GM12878 (cell line): ENCODE data around the gene RASL12.

ENCODE experiments used
- CHD4 ChIP-seq: fragments of 200-600 bp; sonication (generic); IDR thresholded peaks from 2 replicates; pipeline ENCODE4 v1.6.1; 2016; ENCODE audit warnings: mild to moderate bottlenecking
- ELK1 ChIP-seq: IDR thresholded peaks from 2 replicates; pipeline ENCODE4 v1.6.1; 2012; ENCODE audit warnings: low read depth, low read length, improper control_type of control experiment
- SPI1 ChIP-seq: IDR thresholded peaks from 2 replicates; pipeline ENCODE4 v1.6.1; 2011; ENCODE audit warnings: low read depth, mild to moderate bottlenecking, low read length, moderate library complexity, borderline replicate concordance; ENCODE audit not compliant: insufficient read depth
- TARDBP ChIP-seq: IDR thresholded peaks from 2 replicates; pipeline ENCODE4 v1.6.1; 2016; ENCODE audit warnings: borderline replicate concordance
- ZNF274 ChIP-seq: IDR thresholded peaks from one replicate; pipeline ENCODE4 v1.8.0; 2011; ENCODE audit not compliant: insufficient read length, insufficient read depth
- TF ChIP-seq, protein P1 (sequence below): IDR thresholded peaks from 2 replicates; pipeline ENCODE4 v1.6.1; 2012; ENCODE audit warnings: mild to moderate bottlenecking, low read depth, low read length
- TF ChIP-seq, protein P2 (sequence below), 3 experiments: IDR thresholded peaks in 2 of 3; conservative IDR thresholded peaks in 1 of 3; 2 replicates each; pipeline ENCODE4 v1.5.1; 2011; ENCODE audit warnings: low read depth in 3 of 3, low read length in 3 of 3, mild to moderate bottlenecking in 3 of 3, control low read depth in 2 of 3, moderate library complexity in 2 of 3, inconsistent platforms in 1 of 3, mixed read lengths in 1 of 3; ENCODE audit not compliant: control insufficient read depth in 2 of 3, insufficient read depth in 1 of 3; ENCODE audit errors: extremely low read depth in 1 of 3

GRCh38 chr15:65021488-65021887 is 46.3 kb downstream of the RASL12 start:
- TF ChIP-seq, protein P1, sequence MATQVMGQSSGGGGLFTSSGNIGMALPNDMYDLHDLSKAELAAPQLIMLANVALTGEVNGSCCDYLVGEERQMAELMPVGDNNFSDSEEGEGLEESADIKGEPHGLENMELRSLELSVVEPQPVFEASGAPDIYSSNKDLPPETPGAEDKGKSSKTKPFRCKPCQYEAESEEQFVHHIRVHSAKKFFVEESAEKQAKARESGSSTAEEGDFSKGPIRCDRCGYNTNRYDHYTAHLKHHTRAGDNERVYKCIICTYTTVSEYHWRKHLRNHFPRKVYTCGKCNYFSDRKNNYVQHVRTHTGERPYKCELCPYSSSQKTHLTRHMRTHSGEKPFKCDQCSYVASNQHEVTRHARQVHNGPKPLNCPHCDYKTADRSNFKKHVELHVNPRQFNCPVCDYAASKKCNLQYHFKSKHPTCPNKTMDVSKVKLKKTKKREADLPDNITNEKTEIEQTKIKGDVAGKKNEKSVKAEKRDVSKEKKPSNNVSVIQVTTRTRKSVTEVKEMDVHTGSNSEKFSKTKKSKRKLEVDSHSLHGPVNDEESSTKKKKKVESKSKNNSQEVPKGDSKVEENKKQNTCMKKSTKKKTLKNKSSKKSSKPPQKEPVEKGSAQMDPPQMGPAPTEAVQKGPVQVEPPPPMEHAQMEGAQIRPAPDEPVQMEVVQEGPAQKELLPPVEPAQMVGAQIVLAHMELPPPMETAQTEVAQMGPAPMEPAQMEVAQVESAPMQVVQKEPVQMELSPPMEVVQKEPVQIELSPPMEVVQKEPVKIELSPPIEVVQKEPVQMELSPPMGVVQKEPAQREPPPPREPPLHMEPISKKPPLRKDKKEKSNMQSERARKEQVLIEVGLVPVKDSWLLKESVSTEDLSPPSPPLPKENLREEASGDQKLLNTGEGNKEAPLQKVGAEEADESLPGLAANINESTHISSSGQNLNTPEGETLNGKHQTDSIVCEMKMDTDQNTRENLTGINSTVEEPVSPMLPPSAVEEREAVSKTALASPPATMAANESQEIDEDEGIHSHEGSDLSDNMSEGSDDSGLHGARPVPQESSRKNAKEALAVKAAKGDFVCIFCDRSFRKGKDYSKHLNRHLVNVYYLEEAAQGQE = no peak
- no peak for TF ChIP-seq CHD4
- TF ChIP-seq, protein P2, sequence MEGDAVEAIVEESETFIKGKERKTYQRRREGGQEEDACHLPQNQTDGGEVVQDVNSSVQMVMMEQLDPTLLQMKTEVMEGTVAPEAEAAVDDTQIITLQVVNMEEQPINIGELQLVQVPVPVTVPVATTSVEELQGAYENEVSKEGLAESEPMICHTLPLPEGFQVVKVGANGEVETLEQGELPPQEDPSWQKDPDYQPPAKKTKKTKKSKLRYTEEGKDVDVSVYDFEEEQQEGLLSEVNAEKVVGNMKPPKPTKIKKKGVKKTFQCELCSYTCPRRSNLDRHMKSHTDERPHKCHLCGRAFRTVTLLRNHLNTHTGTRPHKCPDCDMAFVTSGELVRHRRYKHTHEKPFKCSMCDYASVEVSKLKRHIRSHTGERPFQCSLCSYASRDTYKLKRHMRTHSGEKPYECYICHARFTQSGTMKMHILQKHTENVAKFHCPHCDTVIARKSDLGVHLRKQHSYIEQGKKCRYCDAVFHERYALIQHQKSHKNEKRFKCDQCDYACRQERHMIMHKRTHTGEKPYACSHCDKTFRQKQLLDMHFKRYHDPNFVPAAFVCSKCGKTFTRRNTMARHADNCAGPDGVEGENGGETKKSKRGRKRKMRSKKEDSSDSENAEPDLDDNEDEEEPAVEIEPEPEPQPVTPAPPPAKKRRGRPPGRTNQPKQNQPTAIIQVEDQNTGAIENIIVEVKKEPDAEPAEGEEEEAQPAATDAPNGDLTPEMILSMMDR (IDR thresholded peaks at IDR 0.05 in 2 of 3, conservative IDR thresholded peaks at IDR 0.05 in 1 of 3; ENCODE audit: control insufficient read depth in 2 of 3, extremely low read depth in 1 of 3, insufficient read depth in 1 of 3, low read depth in 3 of 3, low read length in 3 of 3) = no peak
- TF ChIP-seq TARDBP = no peak
- no peak for TF ChIP-seq ZNF274
- TF ChIP-seq SPI1 = no peak
- TF ChIP-seq ELK1 = no peak
